Measurements from ENCODE around the gene MYRIP. TPM values are rescaled to one million over a fixed set of nuclear protein-coding genes. Genes with fewer than 3 reads are reported as not detected.
"Not testable (repeated sequence)": the region's sequence is repeated elsewhere in the genome, so short reads cannot be mapped to it uniquely, and the experiment has no call there.

The MYRIP gene
- 1.9 and 2.3 TPM in 2 replicates for total RNA-seq

DNA sequence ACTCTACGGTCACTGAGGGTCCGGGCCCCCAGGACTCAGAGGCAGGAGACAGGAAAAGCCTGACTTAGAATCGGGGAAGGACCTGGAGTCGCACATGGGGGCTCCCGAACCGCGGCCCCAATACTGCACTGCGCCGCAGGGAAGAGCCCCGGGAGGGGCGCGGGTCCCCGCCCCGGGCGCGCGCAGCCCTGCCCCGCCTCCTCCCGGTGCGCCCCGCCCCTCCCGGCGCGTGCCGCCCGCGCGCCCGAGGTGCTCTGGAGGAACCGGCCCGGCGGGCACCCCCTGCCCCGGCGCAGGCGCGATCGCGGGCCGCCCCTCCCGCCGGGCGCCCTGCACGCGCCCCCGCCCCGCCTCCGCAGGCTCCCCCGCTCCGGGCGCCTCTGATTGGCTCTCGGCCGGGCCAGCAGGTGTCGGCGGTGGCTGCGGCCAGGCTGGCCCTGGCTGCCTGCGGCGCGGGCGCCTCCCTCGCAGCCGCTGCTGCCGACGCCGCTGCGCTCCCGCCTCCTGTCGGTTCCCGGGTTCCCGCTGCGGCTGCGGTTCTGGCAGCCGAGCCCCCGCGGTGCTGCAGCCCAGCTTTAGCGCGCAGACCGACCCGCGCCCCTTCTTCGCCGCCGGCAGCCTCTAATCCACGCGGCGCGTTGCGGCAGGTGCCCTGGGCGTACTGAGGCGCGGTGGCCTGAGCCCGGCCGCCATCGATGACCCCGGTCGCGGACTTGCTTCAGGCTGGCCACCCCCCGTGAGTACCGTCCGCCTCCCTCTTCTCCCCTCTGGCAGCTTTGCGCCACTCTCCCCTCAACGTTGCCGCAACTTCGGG, at the start of gene MYRIP:
MYRIP (plus strand) TSS at position 429 of the 814 bp plus-strand sequence. CDS start 91,208 bp downstream, outside the sequence.
- DNase-seq (ENCODE audit: extremely low read depth, low read depth, low spot score) = no peak

DNA sequence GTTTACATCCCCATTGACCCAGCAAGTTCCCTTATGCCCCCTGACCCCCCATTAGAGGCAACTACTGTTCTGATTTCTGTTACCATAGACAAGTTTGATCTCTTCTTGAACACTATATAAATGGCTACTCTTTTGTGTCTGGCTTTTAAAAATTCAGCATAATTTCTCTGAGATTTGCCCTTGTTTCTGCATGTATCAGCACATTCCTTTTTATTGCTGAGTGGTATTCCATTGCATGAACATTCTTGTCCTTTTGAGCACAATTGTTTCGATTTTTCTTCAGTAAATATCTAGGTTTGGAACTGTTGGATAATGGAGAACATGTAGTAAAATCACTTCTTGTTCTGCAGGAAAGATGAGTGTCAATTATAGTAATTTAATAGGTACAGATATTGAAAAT, 49.1 kb upstream of the MYRIP start:
- no peak for DNase-seq (ENCODE audit: extremely low read depth, low read depth, low spot score)

GRCh38 chr3:39762537-39763070, 46.8 kb upstream of the MYRIP start:
- no peak for DNase-seq (ENCODE audit: extremely low read depth, low read depth, low spot score)

DNA sequence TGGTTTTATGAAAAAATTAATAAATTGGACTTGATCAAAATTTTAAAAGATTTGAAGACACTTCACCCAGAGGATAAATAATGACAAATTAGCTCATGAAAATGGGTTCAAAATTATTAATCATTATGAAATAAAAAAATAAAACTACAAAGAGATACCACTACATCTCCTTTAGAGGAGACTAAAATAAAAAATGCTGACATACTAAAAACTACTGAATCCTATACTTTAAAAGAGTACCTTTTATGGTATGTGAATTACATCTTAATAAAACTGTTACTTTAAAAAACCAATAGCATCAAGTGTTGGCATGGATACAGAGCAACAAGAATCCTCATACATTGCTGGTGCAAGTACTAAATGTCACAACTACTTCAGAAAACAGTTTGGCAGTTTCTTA, 46.0 kb upstream of the MYRIP start:
- DNase-seq (ENCODE audit: extremely low read depth, low read depth, low spot score) = no peak

GRCh38 chr3:39765575-39765974, 43.8 kb upstream of the MYRIP start:
- DNase-seq (ENCODE audit: extremely low read depth, low read depth, low spot score) = no peak

- DNase-seq (ENCODE audit: extremely low read depth, low read depth, low spot score) = no peak
These were observed 43.0 kb upstream of the MYRIP start for GRCh38 chr3:39766433-39766832.

- not testable (repeated sequence) for DNase-seq (ENCODE audit: extremely low read depth, low read depth, low spot score)
These were observed 42.5 kb upstream of the MYRIP start for GRCh38 chr3:39766909-39767308.

DNA sequence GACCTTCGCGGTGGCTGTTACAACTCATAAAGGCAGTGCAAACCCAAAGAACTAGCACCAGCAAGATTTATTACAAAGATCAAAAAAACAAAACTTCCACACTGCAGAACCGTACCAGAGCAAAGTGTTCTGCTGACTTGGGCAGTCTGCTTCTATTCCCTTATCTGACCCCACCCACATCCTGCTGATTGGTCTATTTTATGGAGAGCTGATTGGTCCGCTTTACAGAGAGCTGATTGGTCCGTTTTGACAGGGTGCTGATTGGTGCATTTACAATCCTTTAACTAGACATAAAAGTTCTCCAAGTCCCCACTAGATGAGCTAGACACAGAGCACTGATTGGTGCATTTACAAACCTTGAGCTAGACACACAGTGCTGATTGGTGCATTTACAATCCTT, 31.2 kb upstream of the MYRIP start:
- DNase-seq (ENCODE audit: extremely low read depth, low read depth, low spot score) = not testable (repeated sequence)

DNA sequence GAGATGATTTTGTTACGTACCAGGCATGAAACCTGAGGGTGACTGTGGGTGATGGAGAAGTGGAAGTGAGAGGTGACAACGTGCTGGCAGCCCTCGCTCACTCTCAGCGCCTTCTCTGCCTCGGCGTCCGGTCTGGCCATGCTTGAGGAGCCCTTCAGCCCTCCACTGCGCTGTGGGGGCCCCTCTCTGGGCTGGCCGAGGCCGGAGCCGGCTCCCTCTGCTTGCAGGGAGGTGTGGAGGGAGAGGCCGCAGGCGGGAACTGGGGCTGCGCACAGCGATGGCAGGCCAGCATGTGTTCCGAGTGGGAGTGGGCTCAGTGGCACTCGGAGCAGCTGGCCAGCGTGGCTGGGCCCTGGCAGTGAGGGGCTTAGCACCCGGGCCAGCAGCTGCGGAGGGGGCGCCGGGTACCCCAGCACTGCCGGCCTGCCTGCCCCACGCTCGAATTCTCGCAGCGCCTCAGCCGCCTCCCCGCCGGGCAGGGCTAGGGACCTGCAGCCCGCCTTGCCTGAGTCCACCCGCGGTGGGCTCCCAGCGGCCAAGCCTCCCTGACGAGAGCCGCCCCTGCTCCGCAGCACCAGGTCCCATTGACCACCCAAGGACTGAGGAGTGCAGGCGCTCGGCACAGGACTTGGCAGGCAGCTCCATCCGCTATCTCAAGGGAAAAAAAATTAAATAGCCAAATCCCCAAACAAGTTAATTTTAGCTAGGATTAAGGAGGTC, 29.7 kb upstream of the MYRIP start:
- DNase-seq (ENCODE audit: extremely low read depth, low read depth, low spot score) = no peak

GRCh38 chr3:39780352-39780751, 29.1 kb upstream of the MYRIP start:
- no peak for DNase-seq (ENCODE audit: extremely low read depth, low read depth, low spot score)

DNA sequence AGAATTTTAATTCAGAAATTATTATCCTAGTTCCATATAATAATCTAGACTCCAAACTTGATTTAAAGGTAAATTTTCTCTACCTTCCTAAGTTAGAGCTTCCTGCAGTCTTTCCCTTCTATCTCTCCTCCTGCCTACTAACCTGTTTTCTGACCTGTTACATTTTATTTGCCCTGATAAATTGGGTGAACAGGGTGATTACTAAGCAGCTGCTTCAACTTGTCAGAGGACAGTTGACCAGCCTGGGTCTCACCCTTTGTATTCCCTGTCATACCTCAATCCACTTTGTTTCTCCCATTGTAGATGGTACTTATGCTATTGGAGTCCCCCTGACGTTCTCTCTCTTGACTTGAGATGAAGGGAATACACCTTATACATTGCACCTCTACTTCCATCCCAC, 28.4 kb upstream of the MYRIP start:
- DNase-seq (ENCODE audit: extremely low read depth, low read depth, low spot score) = no peak

- DNase-seq (ENCODE audit: extremely low read depth, low read depth, low spot score) = no peak
These were observed 27.8 kb upstream of the MYRIP start for GRCh38 chr3:39781632-39782031.

DNA sequence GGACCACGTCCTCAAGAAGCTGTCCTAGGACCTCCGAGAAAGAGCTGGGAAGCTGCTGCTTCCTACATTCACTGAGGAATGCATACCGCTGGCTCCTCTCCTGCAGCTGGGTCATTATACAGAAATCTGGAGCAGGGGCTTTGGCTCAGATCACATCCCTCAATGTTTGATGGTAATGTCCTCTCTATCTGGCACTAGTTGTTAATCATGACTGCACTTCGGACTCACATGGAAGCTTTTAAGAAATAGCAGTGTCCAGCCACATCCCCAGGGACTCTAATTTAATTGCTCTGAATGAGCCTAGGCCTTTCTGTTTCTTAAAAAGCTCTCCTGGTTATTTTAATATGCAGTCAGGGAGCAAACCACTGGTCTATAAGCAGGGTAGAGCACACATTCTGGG, 25.7 kb upstream of the MYRIP start:
- DNase-seq (ENCODE audit: extremely low read depth, low read depth, low spot score) = no peak

GRCh38 chr3:39784922-39785321, 24.5 kb upstream of the MYRIP start:
- DNase-seq (ENCODE audit: extremely low read depth, low read depth, low spot score) = no peak

DNA sequence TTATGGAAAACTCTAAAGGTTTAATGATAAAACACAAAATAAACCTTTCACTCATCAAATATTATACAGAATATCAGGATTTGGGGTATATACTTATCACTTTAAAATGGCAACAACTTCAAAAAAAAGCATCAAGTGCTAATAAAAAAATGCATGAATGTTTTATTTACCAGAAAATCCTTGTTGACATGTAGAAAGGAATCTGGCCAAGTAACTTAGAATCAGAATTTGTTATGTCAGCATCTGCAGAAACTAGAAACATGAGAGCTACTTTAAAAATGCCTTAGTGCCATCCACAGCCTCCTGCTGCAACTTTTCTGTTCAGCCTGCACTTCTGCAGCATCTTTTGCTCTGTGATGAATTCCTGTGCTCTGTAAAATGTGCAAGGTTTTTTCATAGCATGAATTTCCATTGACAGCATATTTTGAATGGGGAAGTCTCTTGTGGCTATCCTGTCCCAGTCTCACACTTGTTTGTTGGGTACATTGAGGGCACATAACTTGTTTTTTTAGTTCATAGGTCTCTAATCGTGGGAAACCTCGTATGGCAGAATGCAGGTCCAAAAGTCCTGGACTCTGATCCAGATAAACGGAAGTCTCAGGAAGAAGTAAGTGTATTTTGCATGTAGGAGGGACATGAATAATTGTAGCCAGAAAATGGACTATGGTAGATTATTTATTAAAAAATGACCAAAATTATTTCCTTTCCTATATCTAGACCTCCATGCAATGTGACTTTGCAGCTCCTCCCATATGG, 21.1 kb upstream of the MYRIP start:
- no peak for DNase-seq (ENCODE audit: extremely low read depth, low read depth, low spot score)

DNA sequence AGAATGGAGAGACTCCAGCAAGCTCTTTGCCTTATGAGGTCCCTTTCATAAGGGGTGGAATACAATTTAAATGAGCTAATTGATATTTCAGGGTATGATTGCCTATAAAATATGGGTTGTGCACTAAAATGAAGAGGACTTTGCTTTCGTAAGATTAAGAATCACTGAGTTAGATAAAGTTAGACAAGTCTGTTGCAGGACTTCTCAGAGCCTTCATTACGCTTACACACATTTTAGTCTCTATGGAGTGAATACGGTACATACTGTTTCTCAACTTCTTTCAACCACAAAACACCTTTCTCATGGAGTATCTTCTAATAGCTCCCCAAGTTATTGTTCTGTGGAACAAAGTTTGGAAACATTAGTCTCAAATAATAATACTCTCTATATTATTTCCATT, 17.8 kb upstream of the MYRIP start:
- DNase-seq (ENCODE audit: extremely low read depth, low read depth, low spot score) = no peak

DNA sequence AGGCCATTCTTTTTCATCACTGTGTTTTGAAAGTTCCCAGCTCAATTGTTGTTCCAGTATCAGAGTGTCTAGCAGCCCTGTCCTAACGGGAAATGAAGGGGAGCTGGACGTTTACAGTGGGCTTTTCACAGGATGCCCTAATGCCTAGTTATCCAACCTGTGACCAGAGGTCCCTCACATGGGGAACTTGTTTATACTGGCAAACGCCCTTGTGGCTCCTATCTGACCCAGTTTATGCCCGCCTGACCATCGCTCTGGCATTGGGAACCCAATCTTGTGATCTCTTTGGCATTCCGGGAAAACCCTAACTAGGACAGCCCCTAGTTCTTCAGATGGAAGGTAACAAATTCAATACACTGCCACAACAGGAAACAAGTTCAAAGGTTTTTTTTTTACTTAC, 14.5 kb upstream of the MYRIP start:
- DNase-seq (ENCODE audit: extremely low read depth, low read depth, low spot score) = no peak

- no peak for DNase-seq (ENCODE audit: extremely low read depth, low read depth, low spot score)
These were observed 8.2 kb upstream of the MYRIP start for GRCh38 chr3:39801216-39801615.

DNA sequence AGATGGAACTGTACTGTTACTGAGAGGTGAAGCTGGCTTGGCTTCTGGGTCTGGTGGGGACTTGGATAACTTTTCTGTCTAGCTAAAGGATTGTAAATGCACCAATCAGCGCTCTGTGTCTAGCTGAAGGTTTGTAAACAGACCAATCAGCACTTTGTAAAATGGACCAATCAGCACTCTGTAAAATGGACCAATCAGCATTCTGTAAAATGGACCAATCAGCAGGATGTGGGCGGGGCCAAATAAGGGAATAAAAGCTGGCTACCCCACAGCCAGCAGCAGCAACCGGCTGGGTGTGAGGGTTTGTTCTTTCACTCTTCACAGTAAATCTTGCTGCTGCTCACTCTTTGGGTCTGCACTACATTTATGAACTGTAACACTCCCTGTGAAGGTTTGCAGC, 6.9 kb upstream of the MYRIP start:
- DNase-seq (ENCODE audit: extremely low read depth, low read depth, low spot score) = not testable (repeated sequence)

DNA sequence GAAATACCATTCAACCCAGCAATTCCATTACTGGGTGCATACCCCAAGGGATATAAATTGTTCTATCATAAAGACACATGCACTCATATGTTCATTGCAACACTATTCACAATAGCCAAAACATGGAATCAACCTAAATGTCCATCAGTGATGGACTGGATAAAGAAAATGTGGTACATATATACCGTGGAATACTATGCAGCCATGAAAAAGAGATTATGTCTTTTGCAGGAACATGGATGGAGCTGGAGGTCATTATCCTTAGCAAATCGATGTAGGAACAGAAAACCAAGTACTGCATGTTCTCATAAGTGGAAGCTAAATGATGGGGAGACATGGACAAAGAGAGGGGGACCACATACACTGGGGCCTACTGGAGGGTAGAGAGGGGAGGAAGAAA, 5.5 kb upstream of the MYRIP start:
- DNase-seq (ENCODE audit: extremely low read depth, low read depth, low spot score) = no peak

- DNase-seq (ENCODE audit: extremely low read depth, low read depth, low spot score) = no peak
These were observed 4.5 kb upstream of the MYRIP start for GRCh38 chr3:39804951-39805350.

Data from glomerular endothelial cell (primary cell).